Liver (tissue), 9 donors: Measurements from ENCODE around the gene UBR1. TPM values are rescaled to one million over a fixed set of nuclear protein-coding genes. Genes with fewer than 3 reads are reported as not detected.
"Not testable (repeated sequence)": the region's sequence is repeated elsewhere in the genome, so short reads cannot be mapped to it uniquely, and the experiment has no call there.

ENCODE experiments used
- DNase-seq: peaks from one replicate; pipeline ENCODE4 v3.0.0-alpha.2; 2017; ENCODE audit warnings: low spot score
- H3K27ac ChIP-seq, 2 donors: one replicate each; pipeline ENCODE4 v1.7.0; 2013; ENCODE audit warnings: inconsistent platforms in 2 of 2, low read length in 2 of 2, control low read depth in 1 of 2, low read depth in 1 of 2, mild to moderate bottlenecking in 1 of 2
- H3K27me3 ChIP-seq, 4 donors: one replicate each; pipeline versions ENCODE4 v1.6.1 to v1.7.0; 2013; ENCODE audit warnings: low read length in 3 of 4, inconsistent platforms in 1 of 4, mild to moderate bottlenecking in 1 of 4, moderate library complexity in 1 of 4; ENCODE audit not compliant: control insufficient read depth in 4 of 4, insufficient read depth in 4 of 4
- H3K36me3 ChIP-seq, 4 donors: one replicate each; pipeline versions ENCODE4 v1.6.1 to v1.7.0; 2013; ENCODE audit warnings: low read length in 3 of 4, mild to moderate bottlenecking in 3 of 4, low read depth in 1 of 4, moderate library complexity in 1 of 4; ENCODE audit not compliant: control insufficient read depth in 4 of 4, insufficient read depth in 3 of 4
- H3K4me1 ChIP-seq, 4 donors: one replicate each; pipeline versions ENCODE4 v1.6.1 to v1.7.0; 2013; ENCODE audit warnings: low read length in 3 of 4, mild to moderate bottlenecking in 3 of 4, moderate library complexity in 1 of 4; ENCODE audit not compliant: control insufficient read depth in 4 of 4, insufficient read depth in 4 of 4
- H3K4me3 ChIP-seq, 3 donors: one replicate each; pipeline versions ENCODE4 v1.6.1 to v1.7.0; 2013; ENCODE audit warnings: low read length in 3 of 3, control low read depth in 1 of 3, low read depth in 1 of 3, mild to moderate bottlenecking in 1 of 3
- H3K9ac ChIP-seq, 2 donors: one replicate each; pipeline ENCODE4 v1.7.0; 2013; ENCODE audit warnings: low read length in 2 of 2, mild to moderate bottlenecking in 2 of 2, moderate library complexity in 2 of 2, control low read depth in 1 of 2, low read depth in 1 of 2
- H3K9me3 ChIP-seq, 4 donors: one replicate each; pipeline versions ENCODE4 v1.6.1 to v1.7.0; 2013; ENCODE audit warnings: low read length in 3 of 4; ENCODE audit not compliant: control insufficient read depth in 4 of 4
- EGR1 ChIP-seq, 2 donors: IDR thresholded peaks; 2 replicates each; pipeline ENCODE4 v1.6.1; 2016 to 2018; ENCODE audit warnings: antibody characterized with exemption in 2 of 2, low read depth in 2 of 2
- FOXA1 ChIP-seq: IDR thresholded peaks from 2 replicates; pipeline ENCODE4 v1.6.1; 2016; ENCODE audit warnings: antibody characterized with exemption
- GABPA ChIP-seq, 2 donors: IDR thresholded peaks in 1 of 2; conservative IDR thresholded peaks in 1 of 2; 2 replicates each; pipeline ENCODE4 v1.6.1; 2016; ENCODE audit warnings: antibody characterized with exemption in 2 of 2, mild to moderate bottlenecking in 1 of 2, moderate library complexity in 1 of 2
- HNF4A ChIP-seq, 2 donors: conservative IDR thresholded peaks; 2 replicates each; pipeline ENCODE4 v1.6.1; 2016; ENCODE audit warnings: antibody characterized with exemption in 2 of 2, mild to moderate bottlenecking in 2 of 2
- HNF4G ChIP-seq: IDR thresholded peaks from 2 replicates; pipeline ENCODE4 v1.6.1; 2016; ENCODE audit warnings: antibody characterized with exemption
- JUND ChIP-seq, 2 donors: IDR thresholded peaks; 2 replicates each; pipeline ENCODE4 v1.6.1; 2016; ENCODE audit warnings: antibody characterized with exemption in 2 of 2
- NR2F2 ChIP-seq: IDR thresholded peaks from 2 replicates; pipeline ENCODE4 v1.6.1; 2016; ENCODE audit warnings: antibody characterized with exemption
- RAD21 ChIP-seq, 2 donors: IDR thresholded peaks; 2 replicates each; pipeline ENCODE4 v1.6.1; 2016; ENCODE audit warnings: antibody characterized with exemption in 2 of 2, mild to moderate bottlenecking in 2 of 2
- RXRA ChIP-seq, 2 donors: IDR thresholded peaks; 2 replicates each; pipeline ENCODE4 v1.6.1; 2017 to 2018; ENCODE audit warnings: antibody characterized with exemption in 2 of 2, mild to moderate bottlenecking in 1 of 2
- SP1 ChIP-seq: IDR thresholded peaks from 2 replicates; pipeline ENCODE4 v1.6.1; 2018; ENCODE audit warnings: antibody characterized with exemption, mild to moderate bottlenecking
- TAF1 ChIP-seq: conservative IDR thresholded peaks from 2 replicates; pipeline ENCODE4 v1.6.1; 2016; ENCODE audit warnings: antibody characterized with exemption, mild to moderate bottlenecking
- WGBS: extraction: QIAGEN DNeasy Blood & Tissue Kit; methylation state at CpG from one replicate; pipeline ENCODE4 v1.1.7; 2013; 5-methylcytosine and 5-hydroxymethylcytosine counted together
- polyA plus RNA-seq, 2 donors: library from polyadenylated mRNA; stranded (reverse) in 1 of 2; unstranded in 1 of 2; fragments of 200-250 nt in 1 of 2; fragments of >200 nt in 1 of 2; fragmentation: Nextera tagmentation in 1 of 2; extraction: Ambion mirVana in 1 of 2; gene quantifications; one replicate each; pipeline versions ENCODE4 v1.2.1 to v1.2.3, GENCODE V29; 2013 to 2015
- total RNA-seq, 2 donors: library from RNA; depleted of rRNA; stranded (reverse); fragments of >200 nt; gene quantifications; one replicate each; pipeline ENCODE4 v1.2.3, GENCODE V29; 2014
- TF ChIP-seq, protein P1 (sequence below): IDR thresholded peaks from 2 replicates; pipeline ENCODE4 v1.6.1; 2016; ENCODE audit warnings: antibody characterized with exemption, mild to moderate bottlenecking
- TF ChIP-seq, protein P2 (sequence below): IDR thresholded peaks from 2 replicates; pipeline ENCODE4 v1.6.1; 2016; ENCODE audit warnings: antibody characterized with exemption
- TF ChIP-seq, protein P3 (sequence below): fragments of 150-350 bp; IDR thresholded peaks from 2 replicates; pipeline ENCODE4 v1.5.1; 2017; ENCODE audit warnings: improper control_type of control experiment, low read depth, low read length; ENCODE audit not compliant: missing input control
- TF ChIP-seq, protein P4 (sequence below): IDR thresholded peaks from 2 replicates; pipeline ENCODE4 v1.6.1; 2016; ENCODE audit warnings: antibody characterized with exemption
- donor health status: healthy.
- donor health status: healthy.
- donor health status: healthy.
- donor health status: healthy.
- donor health status: healthy.

The UBR1 gene
- total and polyA plus RNA-seq, 4 donors = 3.7 to 25.3 (median 10.9) TPM

DNA sequence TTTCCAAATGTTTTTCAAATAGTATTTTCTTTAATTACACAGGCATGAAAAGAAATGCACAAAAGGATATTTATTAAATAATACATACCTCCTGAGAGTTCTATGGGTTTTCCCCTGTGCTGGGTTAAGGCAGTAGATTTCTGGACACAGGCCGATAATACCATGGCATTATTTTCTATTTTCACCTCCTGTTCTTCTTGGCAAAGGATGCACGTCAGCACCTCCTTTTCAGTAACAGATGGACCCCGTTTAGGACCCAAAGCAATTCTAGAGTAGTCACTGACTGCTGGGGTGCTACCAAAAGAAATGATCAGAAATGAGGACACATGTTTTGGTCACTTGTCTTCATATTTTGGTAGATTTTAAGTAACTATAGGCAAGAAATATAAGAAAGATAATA, 98.8 kb downstream of the UBR1 start:
- TF ChIP-seq SP1 (no peak), HNF4A (conservative IDR thresholded peaks at IDR 0.05) (no peak)
- TF ChIP-seq, protein P1, sequence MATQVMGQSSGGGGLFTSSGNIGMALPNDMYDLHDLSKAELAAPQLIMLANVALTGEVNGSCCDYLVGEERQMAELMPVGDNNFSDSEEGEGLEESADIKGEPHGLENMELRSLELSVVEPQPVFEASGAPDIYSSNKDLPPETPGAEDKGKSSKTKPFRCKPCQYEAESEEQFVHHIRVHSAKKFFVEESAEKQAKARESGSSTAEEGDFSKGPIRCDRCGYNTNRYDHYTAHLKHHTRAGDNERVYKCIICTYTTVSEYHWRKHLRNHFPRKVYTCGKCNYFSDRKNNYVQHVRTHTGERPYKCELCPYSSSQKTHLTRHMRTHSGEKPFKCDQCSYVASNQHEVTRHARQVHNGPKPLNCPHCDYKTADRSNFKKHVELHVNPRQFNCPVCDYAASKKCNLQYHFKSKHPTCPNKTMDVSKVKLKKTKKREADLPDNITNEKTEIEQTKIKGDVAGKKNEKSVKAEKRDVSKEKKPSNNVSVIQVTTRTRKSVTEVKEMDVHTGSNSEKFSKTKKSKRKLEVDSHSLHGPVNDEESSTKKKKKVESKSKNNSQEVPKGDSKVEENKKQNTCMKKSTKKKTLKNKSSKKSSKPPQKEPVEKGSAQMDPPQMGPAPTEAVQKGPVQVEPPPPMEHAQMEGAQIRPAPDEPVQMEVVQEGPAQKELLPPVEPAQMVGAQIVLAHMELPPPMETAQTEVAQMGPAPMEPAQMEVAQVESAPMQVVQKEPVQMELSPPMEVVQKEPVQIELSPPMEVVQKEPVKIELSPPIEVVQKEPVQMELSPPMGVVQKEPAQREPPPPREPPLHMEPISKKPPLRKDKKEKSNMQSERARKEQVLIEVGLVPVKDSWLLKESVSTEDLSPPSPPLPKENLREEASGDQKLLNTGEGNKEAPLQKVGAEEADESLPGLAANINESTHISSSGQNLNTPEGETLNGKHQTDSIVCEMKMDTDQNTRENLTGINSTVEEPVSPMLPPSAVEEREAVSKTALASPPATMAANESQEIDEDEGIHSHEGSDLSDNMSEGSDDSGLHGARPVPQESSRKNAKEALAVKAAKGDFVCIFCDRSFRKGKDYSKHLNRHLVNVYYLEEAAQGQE = no peak
- TF ChIP-seq, protein P2, sequence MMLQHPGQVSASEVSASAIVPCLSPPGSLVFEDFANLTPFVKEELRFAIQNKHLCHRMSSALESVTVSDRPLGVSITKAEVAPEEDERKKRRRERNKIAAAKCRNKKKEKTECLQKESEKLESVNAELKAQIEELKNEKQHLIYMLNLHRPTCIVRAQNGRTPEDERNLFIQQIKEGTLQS = no peak
- no peaks in the 10 kb centered on the region for H3K9me3 ChIP-seq
- H3K27me3 ChIP-seq = no peaks in the 10 kb centered on the region
- no peak overlapping the region for H3K4me3 ChIP-seq
- no peak overlapping the region for H3K27ac ChIP-seq
- no peaks in the 10 kb centered on the region for H3K4me1 ChIP-seq
- 96% methylated on average over 3 of the region's 3 CpGs for WGBS
- peaks cover 8 to 20% (median 17%) of the 10 kb centered on the region in 4 donors for H3K36me3 ChIP-seq
- no peak for DNase-seq
- no peak overlapping the region for H3K9ac ChIP-seq

DNA sequence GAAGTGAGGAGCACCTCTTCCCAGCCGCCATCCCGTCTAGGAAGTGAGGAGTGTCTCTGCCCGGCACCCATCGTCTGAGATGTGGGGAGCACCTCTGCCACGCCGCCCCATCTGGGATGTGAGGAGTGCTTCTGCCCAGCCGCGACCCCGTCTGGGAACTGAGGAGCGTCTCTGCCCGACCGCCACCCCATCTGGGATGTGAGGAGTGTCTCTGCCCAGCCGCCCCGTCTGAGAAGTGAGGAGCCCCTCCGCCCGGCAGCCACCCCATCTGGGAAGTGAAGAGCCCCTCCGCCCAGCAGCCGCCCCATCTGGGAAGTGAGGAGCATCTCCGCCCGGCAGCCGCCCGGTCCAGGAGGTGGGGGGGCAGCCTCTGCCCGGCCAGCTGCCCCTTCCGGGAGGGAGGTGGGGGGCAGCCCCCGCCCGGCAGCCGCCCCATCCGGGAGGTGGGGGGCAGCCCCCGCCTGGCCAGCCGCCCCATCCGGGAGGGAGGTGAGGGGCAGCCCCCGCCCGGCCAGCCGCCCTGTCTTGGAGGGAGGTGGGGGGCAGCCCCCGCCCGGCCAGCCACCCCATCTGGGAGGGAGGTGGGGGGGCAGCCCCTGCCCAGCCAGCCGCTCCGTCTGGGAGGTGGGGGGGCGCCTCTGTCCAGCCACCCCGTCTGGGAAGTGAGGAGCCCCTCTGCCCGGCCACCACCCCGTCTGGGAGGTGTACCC, 100.8 kb downstream of the UBR1 start:
- not testable (repeated sequence) for H3K27ac ChIP-seq, H3K4me3 ChIP-seq, H3K4me1 ChIP-seq, DNase-seq, H3K27me3 ChIP-seq, H3K9me3 ChIP-seq, H3K9ac ChIP-seq
- H3K36me3 ChIP-seq = peaks cover 8 to 20% (median 16%) of the 10 kb centered on the region in 4 donors
- 95% methylated on average over 42 of the region's 42 CpGs for WGBS

DNA sequence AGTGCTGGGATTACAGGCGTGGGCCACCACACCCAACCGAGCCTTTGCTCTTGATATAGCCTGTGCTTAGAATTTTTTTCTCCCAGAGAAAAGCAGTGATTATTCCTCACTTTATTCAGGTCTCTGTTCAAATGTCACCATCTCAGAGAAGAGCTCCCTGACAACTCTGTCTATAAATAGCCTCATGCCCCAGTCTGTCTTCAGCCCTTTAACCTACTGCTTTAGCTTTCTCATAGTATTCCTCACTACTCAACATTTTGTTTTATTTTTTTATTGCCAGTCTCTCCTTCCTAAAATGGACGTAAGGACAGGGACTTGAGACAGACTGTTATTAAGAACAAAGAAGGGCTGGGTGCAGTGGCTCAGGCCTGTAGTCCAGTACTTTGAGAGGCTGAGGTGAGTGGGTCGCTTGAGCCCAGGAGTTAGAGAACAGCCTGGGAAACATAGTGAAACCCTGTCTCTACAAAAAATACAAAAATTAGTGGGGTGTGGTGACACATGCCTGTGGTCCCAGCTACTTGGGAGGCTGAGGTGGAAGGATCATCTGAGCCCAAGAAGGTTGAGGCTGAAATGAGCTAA, 106.5 kb downstream of the UBR1 start:
- DNase-seq = no peak
- WGBS = 97% methylated on average over 4 of the region's 4 CpGs
- H3K4me1 ChIP-seq = no peaks in the 10 kb centered on the region
- no peak overlapping the region for H3K9ac ChIP-seq
- H3K27me3 ChIP-seq = no peaks in the 10 kb centered on the region
- H3K9me3 ChIP-seq = no peaks in the 10 kb centered on the region
- no peak overlapping the region for H3K4me3 ChIP-seq
- no peak overlapping the region for H3K27ac ChIP-seq
- H3K36me3 ChIP-seq = peaks cover 7 to 22% (median 11%) of the 10 kb centered on the region in 4 donors
- no peak for TF ChIP-seq TAF1
- TF ChIP-seq JUND (IDR thresholded peaks at IDR 0.05) = no peak
- TF ChIP-seq, protein P3, sequence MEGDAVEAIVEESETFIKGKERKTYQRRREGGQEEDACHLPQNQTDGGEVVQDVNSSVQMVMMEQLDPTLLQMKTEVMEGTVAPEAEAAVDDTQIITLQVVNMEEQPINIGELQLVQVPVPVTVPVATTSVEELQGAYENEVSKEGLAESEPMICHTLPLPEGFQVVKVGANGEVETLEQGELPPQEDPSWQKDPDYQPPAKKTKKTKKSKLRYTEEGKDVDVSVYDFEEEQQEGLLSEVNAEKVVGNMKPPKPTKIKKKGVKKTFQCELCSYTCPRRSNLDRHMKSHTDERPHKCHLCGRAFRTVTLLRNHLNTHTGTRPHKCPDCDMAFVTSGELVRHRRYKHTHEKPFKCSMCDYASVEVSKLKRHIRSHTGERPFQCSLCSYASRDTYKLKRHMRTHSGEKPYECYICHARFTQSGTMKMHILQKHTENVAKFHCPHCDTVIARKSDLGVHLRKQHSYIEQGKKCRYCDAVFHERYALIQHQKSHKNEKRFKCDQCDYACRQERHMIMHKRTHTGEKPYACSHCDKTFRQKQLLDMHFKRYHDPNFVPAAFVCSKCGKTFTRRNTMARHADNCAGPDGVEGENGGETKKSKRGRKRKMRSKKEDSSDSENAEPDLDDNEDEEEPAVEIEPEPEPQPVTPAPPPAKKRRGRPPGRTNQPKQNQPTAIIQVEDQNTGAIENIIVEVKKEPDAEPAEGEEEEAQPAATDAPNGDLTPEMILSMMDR = no peak
- TF ChIP-seq FOXA1 = no peak
- no peak for TF ChIP-seq RAD21 (IDR thresholded peaks at IDR 0.05)
- TF ChIP-seq, protein P2 = no peak
- TF ChIP-seq EGR1 (IDR thresholded peaks at IDR 0.05; ENCODE audit: low read depth in 2 of 2) = no peak
- TF ChIP-seq HNF4G = no peak
- no peak for TF ChIP-seq SP1
- TF ChIP-seq NR2F2 = no peak
- TF ChIP-seq, protein P1 = no peak
- TF ChIP-seq, protein P4, sequence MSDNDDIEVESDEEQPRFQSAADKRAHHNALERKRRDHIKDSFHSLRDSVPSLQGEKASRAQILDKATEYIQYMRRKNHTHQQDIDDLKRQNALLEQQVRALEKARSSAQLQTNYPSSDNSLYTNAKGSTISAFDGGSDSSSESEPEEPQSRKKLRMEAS = no peak
- no peak for TF ChIP-seq GABPA (IDR thresholded peaks at IDR 0.05 in 1 of 2, conservative IDR thresholded peaks at IDR 0.05 in 1 of 2)
- TF ChIP-seq RXRA (IDR thresholded peaks at IDR 0.05) = no peak
